Choroid plexus epithelial cell (primary cell): ENCODE results near the gene KRT74.

Experiments used
- DNase-seq: peaks from one replicate; pipeline ENCODE4 v3.0.0-alpha.2; 2010; ENCODE audit warnings: low read depth
- H3K4me3 ChIP-seq: 2 replicates; pipeline ENCODE4 v1.5.1; 2011; ENCODE audit warnings: low read depth, mild to moderate bottlenecking, control low read depth, low read length, moderate library complexity
- TF ChIP-seq, protein P1 (sequence below): conservative IDR thresholded peaks from 2 replicates; pipeline ENCODE4 v1.5.1; 2011; ENCODE audit warnings: low read depth, mild to moderate bottlenecking, control low read depth, inconsistent platforms, low read length, moderate library complexity

KRT74 gene

DNA sequence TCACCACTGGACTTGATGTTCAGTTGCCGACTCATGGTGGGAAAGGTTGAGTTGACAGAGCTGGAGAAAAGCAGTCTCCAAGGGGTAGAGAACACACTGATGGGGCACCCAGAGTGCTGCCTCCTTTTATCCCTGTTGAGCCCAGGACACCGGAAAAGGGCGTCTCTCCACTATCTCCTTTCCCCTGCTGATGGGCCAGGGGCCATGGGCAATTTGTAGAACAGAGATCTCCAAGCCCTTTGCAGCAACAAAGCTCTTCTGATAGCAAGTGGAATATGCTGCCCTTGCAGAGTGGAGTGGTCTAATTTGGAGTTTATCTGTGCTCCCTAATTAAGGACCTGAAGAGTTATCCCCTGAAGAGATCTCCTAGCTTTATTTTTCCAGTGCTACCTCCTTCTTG is at the start of gene KRT74:
Gene KRT74, minus strand, starts transcription at position 101 of the 400 bp plus-strand sequence. Its CDS starts 66 bp downstream, at position 35.
- TF ChIP-seq, protein P1, sequence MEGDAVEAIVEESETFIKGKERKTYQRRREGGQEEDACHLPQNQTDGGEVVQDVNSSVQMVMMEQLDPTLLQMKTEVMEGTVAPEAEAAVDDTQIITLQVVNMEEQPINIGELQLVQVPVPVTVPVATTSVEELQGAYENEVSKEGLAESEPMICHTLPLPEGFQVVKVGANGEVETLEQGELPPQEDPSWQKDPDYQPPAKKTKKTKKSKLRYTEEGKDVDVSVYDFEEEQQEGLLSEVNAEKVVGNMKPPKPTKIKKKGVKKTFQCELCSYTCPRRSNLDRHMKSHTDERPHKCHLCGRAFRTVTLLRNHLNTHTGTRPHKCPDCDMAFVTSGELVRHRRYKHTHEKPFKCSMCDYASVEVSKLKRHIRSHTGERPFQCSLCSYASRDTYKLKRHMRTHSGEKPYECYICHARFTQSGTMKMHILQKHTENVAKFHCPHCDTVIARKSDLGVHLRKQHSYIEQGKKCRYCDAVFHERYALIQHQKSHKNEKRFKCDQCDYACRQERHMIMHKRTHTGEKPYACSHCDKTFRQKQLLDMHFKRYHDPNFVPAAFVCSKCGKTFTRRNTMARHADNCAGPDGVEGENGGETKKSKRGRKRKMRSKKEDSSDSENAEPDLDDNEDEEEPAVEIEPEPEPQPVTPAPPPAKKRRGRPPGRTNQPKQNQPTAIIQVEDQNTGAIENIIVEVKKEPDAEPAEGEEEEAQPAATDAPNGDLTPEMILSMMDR: no peak
- no peak for DNase-seq
- H3K4me3 ChIP-seq: no peak within 1 kb of the TSS

DNA sequence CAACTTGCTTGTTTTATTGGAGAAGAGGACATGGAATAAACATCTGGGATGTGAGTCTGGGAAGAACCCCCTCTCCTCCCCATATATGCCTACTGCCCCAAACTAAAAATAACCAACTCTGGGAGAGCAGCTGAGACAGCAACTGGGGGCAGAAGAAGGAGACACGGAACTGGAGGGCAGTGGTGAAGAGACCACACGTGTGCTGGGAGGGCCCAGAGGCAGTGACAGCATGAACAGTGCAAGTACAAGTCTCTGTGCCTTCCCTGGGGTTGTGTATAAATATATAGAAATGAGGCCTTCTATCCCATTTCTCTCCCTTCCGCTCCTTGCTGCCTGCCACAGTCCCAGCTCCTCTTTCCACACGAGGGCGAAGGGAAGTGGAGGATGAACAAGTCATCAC is 48.7 kb upstream of the KRT74 start:
- no peak overlapping the region for H3K4me3 ChIP-seq
- no peak for DNase-seq
- TF ChIP-seq, protein P1: no peak

DNA sequence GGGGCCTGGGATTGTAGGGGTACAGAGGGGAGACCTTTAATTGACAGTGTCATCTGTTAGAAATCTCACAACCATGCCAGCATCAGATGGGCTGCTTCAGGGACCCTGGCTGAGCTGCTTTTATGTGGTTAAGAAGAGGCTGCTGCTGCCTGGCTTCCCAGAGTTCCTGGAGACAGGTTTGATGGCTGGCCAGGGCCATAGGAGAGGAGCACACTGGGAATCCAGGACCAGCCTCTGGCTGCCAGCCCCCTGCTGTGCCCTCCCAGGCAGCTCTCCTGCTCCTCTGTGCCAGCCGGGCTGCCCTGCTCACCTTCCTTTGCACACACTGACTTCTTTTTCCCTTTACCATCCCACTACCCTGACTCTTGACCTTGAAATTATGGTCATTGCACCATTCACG is 45.2 kb upstream of the KRT74 start:
- TF ChIP-seq, protein P1: no peak

DNA sequence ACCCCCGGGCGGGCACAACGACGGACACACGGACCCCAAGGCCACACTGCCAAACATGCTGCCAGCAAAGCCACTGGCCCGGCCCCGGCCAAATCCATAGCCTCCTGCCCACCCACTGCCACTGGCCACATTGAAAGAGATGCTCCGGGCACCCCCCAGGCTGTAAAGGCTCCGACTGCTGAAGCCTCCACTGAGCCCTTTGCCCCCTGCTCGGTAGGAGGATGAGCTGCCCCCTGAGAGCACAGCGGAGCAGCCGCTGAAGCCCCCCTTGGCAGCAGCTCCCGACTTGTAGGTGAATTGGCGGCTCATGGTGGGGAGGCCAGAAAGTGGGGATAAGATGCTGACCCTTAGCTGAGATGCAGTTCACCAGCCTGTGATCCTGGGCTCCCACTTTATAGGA is 44.6 kb upstream of the KRT74 start, which contains the start of gene KRT73:
Gene KRT73, minus strand, starts transcription at position 344 of the 400 bp plus-strand sequence. Its CDS starts 35 bp downstream, at position 309.
- no peak for DNase-seq
- TF ChIP-seq, protein P1: no peak
- no peak within 1 kb of the TSS for H3K4me3 ChIP-seq

More for the DNA sequence above, 45.2 kb upstream of the KRT74 start:
- no peak for DNase-seq
- no peak overlapping the region for H3K4me3 ChIP-seq

DNA sequence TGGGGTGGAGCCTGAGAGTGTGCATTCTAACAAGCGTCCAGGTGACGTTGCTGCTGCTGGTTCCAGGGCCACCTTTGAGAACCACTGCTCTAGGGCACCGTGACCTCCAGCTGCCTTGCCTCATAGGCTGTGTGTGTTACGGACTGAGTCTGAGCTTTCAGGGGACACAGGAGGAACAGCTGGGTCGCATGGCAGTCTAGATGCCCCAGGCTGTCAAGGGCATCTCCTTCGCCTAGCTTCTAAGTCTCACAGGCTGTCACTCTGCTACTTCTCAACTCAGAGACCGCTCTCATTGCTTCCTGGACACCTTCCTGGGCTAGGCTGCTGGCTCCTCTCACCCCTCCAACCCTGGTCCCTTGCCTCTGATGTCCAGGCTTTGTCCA is 43.8 kb upstream of the KRT74 start:
- DNase-seq: no peak
- no peak overlapping the region for H3K4me3 ChIP-seq
- TF ChIP-seq, protein P1: no peak

DNA sequence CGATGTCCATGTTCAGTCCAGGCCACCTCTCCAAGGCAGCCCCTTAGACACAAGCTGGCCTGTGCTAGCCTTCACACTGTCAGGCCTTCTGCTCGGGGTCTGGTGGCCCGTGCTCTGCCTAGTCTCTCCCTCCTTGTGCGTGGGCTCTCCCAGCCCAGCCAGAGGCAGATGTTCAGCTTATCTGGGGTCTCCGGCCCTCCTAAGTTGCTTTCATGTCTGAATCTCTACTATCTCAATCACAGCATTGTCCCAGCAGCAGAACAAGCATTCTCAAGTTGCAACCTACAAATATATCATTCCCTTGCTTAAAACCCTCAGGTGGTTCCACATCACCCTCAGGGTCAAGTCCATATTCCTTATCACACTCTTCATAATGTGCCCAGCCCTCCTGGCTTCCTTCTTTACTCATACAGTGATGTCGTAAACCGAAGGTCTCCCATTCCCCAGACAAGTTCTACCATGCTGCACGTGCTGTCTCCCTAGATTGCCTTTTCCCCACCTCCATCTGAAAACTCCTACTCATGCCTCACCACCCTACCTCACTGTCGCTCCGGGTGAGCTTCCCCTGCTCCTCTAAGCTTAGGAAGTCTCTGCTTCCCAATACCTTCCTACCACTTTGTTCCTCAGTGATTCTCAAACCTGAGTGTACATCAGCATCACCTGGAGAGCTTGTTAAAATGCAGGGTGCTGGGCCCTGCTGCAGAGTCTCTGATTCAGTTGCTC is 43.2 kb upstream of the KRT74 start:
- DNase-seq: no peak
- TF ChIP-seq, protein P1: no peak

DNA sequence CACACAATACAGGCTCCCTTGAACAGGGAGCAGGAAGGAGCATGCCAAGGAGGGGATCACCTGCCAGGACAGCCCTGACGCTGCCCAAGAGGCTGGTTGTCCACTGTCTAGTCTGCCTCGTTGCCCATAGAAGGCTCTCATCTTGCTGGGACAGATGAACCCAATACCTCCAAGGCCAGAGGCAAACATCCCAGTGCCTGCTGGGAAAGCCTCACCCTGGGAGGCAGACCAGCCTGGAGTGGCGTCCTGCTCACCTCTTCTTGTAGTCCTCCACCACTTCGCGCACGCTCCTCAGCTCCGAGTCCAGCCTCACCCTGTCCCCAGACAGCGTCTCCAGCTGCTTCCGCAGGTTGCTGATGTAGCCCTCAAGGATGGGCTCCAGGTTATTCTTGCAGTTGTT is 42.3 kb upstream of the KRT74 start:
- H3K4me3 ChIP-seq: no peak overlapping the region
- TF ChIP-seq, protein P1: no peak
- DNase-seq: no peak

More for the DNA sequence above, 43.2 kb upstream of the KRT74 start:
- no peak overlapping the region for H3K4me3 ChIP-seq
